MCF 10A (cell line): Measurements from ENCODE around the gene CPLX4. TPM values are rescaled to one million over a fixed set of nuclear protein-coding genes. Genes with fewer than 3 reads are reported as not detected.

Experiments
- Bru-seq: library from RNA; stranded (reverse); fragments of 400-500 nt; gene quantifications from one replicate; lab custom pipeline; 2021; lab: Mats Ljungman, UMichigan
- BruChase-seq, 2 experiments: library from RNA; stranded (reverse); fragments of 400-500 nt; gene quantifications; one replicate each; lab custom pipeline; 2021; lab: Mats Ljungman, UMichigan
- BruUV-seq: library from RNA; stranded (reverse); fragments of 400-500 nt; replicated peaks from 2 replicates; lab custom pipeline; 2021; lab: Mats Ljungman, UMichigan
- CTCF ChIA-PET: fragments of 300-600 bp; sonication (Branson Sonifier 250); formaldehyde crosslinking; extraction: SDS; loops from one replicate; lab custom pipeline; 2021; ENCODE audit warnings: antibody characterized with exemption, inconsistent platforms; lab: Yijun Ruan, JAX
- POLR2A ChIA-PET: fragments of 300-600, 350-650 bp; sonication (Branson Sonifier 250); formaldehyde crosslinking; extraction: SDS; loops from one replicate; lab custom pipeline; 2020; ENCODE audit warnings: antibody characterized with exemption, inconsistent platforms; lab: Yijun Ruan, JAX
- DNase-seq: peaks from one replicate; pipeline ENCODE4 v3.0.0-alpha.2; 2018; ENCODE audit not compliant: unreplicated experiment
- H3K27ac Mint-ChIP-seq: one replicate; pipeline ENCODE4 v1.8.0; 2022; ENCODE audit warnings: mild to moderate bottlenecking, low read depth, mixed read lengths; ENCODE audit not compliant: unreplicated experiment
- H3K27me3 Mint-ChIP-seq: one replicate; pipeline ENCODE4 v1.8.0; 2022; ENCODE audit warnings: mixed read lengths; ENCODE audit not compliant: insufficient read depth, unreplicated experiment
- H3K36me3 Mint-ChIP-seq: one replicate; pipeline ENCODE4 v1.8.0; 2022; ENCODE audit warnings: mild to moderate bottlenecking, moderate library complexity, mixed read lengths; ENCODE audit not compliant: insufficient read depth, unreplicated experiment
- H3K4me1 Mint-ChIP-seq: one replicate; pipeline ENCODE4 v1.8.0; 2022; ENCODE audit warnings: mixed read lengths; ENCODE audit not compliant: insufficient read depth, unreplicated experiment
- H3K4me3 Mint-ChIP-seq: one replicate; pipeline ENCODE4 v1.8.0; 2022; ENCODE audit warnings: mild to moderate bottlenecking, moderate library complexity, mixed read lengths; ENCODE audit not compliant: unreplicated experiment
- H3K9me3 Mint-ChIP-seq: one replicate; pipeline ENCODE4 v1.8.0; 2022; ENCODE audit warnings: mixed read lengths; ENCODE audit not compliant: unreplicated experiment
- intact Hi-C: fragments of 100-400 bp; cut with micrococcal nuclease; formaldehyde crosslinking; loops from 2 replicates; pipeline ENCODE4 v1.14.1; 2022
- long read RNA-seq: library from polyadenylated mRNA; stranded (forward); transcript quantifications from one replicate; pipeline ENCODE4 v2.0.0, GENCODE V29; 2022
- total RNA-seq: library from RNA; stranded (reverse); gene quantifications from 2 replicates; pipeline ENCODE4 v1.2.3, GENCODE V29; 2022
- TF ChIP-seq, protein P1 (sequence below): fragments of 200-600 bp; IDR thresholded peaks from one replicate; pipeline ENCODE4 v1.8.0; 2022; ENCODE audit warnings: antibody characterized with exemption, mild to moderate bottlenecking; ENCODE audit not compliant: unreplicated experiment

Gene CPLX4, protein sequence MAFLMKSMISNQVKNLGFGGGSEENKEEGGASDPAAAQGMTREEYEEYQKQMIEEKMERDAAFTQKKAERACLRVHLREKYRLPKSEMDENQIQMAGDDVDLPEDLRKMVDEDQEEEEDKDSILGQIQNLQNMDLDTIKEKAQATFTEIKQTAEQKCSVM
- not detected in 2 replicates for total RNA-seq
- percentile 9 among the genes with signal in this experiment for Bru-seq, nascent RNA
- BruChase-seq, experiment 1, labeled RNA remaining after a 6-hour chase = percentile 16 among the genes with signal in this experiment
- BruChase-seq, experiment 2, labeled RNA remaining after a 2-hour chase = percentile 12 among the genes with signal in this experiment
- long read RNA-seq = 0 reads

DNA sequence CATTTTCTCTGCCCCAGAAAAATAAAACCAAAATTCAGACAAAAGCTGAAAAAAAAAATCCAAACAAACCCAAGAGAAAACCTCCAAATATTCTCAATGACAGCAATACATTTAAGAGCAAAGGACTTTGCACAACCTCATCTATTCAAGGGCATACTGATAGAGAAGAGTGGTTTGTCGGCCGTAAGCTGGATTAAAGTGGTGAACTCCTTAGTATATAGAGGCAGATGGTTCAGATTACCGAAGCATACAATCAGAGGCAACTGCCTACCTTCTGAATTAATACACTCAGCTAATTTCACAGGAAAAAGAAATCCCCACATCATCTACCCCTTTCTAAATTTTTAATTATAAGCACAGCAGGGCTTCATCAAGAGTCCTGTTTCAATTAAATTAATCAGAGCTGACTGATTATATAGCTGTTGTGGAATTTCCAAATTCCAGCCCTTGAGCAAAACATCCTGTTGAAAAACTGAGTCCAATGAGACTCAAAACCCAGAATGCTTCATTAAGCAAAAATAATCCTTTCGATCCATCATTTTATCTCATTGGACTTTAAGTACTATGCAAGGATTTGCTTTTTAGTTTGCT is at the start of gene CPLX4:
Gene CPLX4 (minus strand): TSS at position 190 of the 591 bp plus-strand sequence. CDS start 187 bp downstream, at position 3.
- CTCF ChIA-PET = interaction anchor here (0.6 to 2.9 kb wide), 3 partner anchors 9 to 1027 kb away, joined by 3 to 16 read pairs (median 12); no protein-coding TSS in a partner anchor
- Mint-ChIP-seq H3K36me3 (no peaks in the 10 kb centered on the region), H3K4me1 (no peaks in the 10 kb centered on the region), H3K9me3 (no peaks in the 10 kb centered on the region), H3K27ac (no peak within 1 kb of the TSS), H3K27me3 (peaks cover 12% of the 10 kb centered on the region), H3K4me3 (no peak within 1 kb of the TSS)
- intact Hi-C loops = no loop called here
- TF ChIP-seq, protein P1, sequence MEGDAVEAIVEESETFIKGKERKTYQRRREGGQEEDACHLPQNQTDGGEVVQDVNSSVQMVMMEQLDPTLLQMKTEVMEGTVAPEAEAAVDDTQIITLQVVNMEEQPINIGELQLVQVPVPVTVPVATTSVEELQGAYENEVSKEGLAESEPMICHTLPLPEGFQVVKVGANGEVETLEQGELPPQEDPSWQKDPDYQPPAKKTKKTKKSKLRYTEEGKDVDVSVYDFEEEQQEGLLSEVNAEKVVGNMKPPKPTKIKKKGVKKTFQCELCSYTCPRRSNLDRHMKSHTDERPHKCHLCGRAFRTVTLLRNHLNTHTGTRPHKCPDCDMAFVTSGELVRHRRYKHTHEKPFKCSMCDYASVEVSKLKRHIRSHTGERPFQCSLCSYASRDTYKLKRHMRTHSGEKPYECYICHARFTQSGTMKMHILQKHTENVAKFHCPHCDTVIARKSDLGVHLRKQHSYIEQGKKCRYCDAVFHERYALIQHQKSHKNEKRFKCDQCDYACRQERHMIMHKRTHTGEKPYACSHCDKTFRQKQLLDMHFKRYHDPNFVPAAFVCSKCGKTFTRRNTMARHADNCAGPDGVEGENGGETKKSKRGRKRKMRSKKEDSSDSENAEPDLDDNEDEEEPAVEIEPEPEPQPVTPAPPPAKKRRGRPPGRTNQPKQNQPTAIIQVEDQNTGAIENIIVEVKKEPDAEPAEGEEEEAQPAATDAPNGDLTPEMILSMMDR = no peak
- POLR2A ChIA-PET = no interaction called here
- BruUV-seq = no TSS peak
- DNase-seq = no peak

DNA sequence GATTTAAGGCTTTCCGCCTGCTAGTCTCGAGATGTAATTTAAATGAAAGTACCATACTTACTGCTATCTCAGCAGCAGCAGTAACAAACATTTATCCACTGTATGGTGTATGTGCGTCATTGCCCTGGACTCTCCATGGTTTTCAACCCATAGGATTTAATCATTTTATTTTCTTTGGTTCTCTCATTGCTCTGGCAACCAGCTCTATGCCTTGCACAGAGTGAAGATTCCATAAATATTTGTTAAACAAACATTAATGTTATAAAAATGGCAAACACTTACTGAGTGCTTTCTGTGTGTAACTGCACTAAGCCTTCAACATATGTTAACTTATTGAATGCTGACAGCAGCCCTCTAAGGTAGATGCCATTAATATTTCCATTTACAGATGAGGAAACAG is 41.9 kb upstream of the CPLX4 start:
- no TSS peak for BruUV-seq
- no peak for DNase-seq
- H3K9me3 Mint-ChIP-seq = no peaks in the 10 kb centered on the region
- H3K36me3 Mint-ChIP-seq = peaks cover 3% of the 10 kb centered on the region
- H3K27me3 Mint-ChIP-seq = peaks cover 16% of the 10 kb centered on the region
- peaks cover 11% of the 10 kb centered on the region for H3K4me1 Mint-ChIP-seq
- ChIA-PET CTCF (interaction anchor here (0.5 to 1.1 kb wide), 3 partner anchors 40 to 278 kb away, joined by 3 read pairs; no protein-coding TSS in a partner anchor), POLR2A (interaction anchor here (0.7 to 1.1 kb wide), 2 partner anchors 51 to 874 kb away, joined by 3 to 4 read pairs; no protein-coding TSS in a partner anchor)
- intact Hi-C loops = no loop called here
- no peak overlapping the region for H3K4me3 Mint-ChIP-seq
- H3K27ac Mint-ChIP-seq = no peak overlapping the region
- TF ChIP-seq, protein P1 = no peak

DNA sequence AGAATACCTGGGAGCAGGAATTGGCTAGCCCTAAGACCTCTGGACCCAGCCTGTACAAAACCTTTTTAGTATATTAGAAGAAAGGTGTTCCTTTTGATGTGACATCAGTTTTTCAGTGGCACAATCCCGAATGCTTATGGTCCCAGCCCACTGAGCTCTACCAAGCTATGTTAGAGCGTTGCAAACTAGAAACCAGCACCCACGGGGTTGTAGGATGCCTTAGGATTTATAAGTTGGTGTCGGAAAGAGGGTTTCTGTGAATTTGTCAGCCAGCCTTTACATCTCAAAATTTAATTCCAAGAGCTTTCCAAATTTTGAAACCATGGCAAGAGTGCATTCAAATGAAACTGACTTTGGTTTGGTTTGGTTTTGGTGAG is 41.1 kb upstream of the CPLX4 start:
- Mint-ChIP-seq H3K27me3 (peaks cover 14% of the 10 kb centered on the region), H3K36me3 (peaks cover 11% of the 10 kb centered on the region), H3K9me3 (no peaks in the 10 kb centered on the region), H3K4me3 (peak overlapping the region; percentile 81), H3K4me1 (peaks cover 11% of the 10 kb centered on the region), H3K27ac (peak overlapping the region; percentile 92)
- ChIA-PET POLR2A (interaction anchor here (0.6 to 2.7 kb wide), 16 partner anchors 10 to 1457 kb away, joined by 3 to 10 read pairs (median 3); no protein-coding TSS in a partner anchor), CTCF (interaction anchor here (0.7 to 1.6 kb wide), 5 partner anchors 18 to 464 kb away, joined by 3 to 6 read pairs (median 5); no protein-coding TSS in a partner anchor)
- BruUV-seq = no TSS peak
- DNase-seq = no peak
- TF ChIP-seq, protein P1 = no peak
- intact Hi-C loops = no loop called here
